Inferior parietal cortex (tissue), 1 donor: ENCODE measurements around the gene SQSTM1.

Source experiments
- DNase-seq: peaks from one replicate; pipeline ENCODE4 v3.0.0-alpha.2; 2016; ENCODE audit errors: extremely low spot score

Gene SQSTM1

DNA sequence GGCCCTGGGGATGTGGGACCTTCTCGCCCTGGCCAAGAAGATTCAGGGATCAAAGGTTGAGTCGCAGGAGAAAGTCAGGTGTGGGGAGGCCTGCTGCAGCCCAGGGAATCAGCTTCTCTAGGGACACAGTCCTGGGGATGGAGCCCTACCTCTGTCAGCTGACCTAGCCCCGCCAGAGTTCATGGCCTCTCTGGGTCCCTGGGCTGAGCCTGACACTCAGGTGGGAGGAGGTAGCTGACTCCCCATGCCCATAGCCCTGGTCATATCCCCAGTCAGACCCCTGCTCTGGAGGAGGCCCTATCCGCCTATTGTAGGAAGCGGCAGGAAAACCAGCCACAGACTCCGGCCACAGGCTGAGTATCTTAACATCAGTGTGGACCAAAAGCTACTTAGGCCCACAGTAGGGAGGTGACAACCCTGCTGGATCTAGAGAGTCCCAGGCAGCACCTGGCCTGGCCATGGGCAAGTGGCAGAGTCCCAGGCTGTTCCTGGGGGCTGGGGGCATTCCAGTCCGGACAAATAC lies 52.9 kb downstream of the SQSTM1 start:
- no peak for DNase-seq

DNA sequence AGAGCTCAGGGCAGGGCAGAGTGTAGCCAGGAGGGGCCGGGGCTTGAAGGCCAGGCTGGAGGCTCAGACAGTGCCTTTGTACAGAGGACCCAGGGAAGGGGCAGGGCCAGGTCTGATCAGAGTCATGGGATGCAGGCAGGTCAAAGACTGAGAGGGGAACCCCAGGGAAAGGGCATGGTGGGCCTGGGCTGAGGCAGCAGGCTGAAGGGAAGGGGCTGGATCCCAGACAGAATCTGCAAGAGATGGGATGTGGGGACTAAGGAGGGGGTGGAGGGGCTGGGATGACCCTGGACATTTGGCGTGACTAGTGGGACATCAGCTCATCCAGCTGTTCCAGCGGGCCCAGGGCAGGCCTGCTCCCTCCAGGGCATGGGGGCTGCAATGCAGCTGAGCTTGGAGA lies 53.4 kb downstream of the SQSTM1 start:
- no peak for DNase-seq

DNA sequence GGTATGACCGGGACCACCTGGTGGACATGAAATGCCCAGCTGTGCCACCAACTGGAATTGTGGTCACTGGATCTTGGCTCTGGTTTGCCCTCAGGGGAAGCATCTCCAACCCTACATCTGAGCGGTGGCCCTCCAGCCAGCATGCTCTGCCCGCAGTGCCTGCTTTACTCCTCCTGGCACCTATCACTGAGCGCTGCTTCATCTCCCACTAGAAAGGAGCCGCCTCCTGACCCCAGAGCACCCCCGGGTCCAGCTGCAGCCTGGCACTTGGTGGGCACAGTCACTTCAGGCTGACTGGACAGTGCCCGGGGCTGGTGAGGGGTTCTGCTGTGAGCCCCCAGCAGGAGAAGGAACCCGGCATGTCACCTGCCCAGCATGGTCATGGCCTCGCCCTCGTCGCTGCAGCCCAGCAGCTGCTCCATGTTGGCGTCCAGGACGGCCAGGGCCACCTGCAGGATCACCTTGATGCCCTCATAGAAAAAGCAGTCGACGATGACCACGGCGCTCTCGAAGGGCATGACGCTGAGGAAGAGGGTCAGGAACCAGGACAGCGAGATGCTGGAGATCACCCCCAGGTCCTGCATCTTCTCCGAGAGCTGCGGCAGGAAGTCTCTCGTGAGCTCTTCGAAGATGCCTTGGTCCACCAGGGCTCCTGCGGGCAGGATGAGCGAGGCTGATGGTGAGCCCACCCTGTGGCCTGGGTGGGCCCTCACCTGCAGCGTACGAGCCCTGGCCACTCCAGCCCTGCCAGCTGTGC lies 54.0 kb downstream of the SQSTM1 start:
- DNase-seq: no peak

DNA sequence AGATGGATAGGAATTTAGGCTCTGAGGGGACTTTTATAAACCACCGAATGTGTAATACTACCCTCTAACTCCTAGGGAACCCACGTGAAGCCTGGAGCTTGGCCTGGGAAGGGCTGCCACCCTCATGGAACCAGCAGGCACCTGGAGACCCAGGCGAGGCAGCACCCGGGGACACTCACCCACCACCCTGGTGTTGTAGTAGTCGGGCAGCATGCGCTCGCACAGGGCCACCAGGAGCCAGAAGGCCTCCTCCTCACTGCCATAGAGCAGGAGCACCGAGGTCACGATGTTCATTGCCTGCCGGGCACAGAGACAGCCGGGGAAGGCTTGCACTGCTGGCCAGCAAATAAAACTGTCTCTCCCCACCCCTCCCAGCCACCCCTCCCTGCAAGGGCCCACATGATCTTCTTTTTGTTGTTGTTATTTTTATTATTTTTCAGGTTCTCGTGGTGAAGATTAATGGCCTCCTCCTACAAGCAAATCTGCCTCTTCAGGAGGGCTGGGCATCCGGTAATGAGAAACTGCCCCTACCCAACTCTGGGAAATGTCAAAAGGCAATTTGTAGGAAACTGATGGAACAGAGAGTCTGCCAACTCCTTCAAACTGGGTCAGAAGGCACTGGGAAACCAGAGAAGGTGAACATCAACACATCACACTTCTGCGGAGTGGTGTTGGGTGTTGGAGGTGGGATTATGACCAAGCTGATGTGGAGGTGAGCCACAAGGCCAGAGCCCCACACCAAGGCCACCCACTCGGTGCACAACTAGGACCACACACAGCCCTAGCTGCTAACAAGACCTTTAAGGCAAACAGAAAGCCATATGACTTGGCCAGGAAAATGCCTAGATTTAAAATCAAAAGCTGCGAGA lies 55.3 kb downstream of the SQSTM1 start:
- no peak for DNase-seq

DNA sequence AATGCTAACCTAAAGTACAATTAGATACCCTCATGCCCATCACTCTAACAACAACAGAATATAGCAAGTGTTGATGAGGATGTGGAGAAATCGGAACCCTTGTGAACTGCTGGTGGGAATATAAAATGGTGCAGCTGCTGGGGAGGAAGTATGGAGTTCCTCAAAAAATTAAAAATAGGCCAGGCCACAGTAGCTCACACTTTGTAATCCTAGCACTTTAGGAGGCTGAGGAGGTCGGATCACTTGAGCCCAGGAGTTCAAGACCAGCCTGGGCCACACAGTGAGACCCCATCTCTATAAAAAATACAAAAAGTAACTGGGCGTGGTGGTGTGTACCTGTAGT lies 55.9 kb downstream of the SQSTM1 start:
- no peak for DNase-seq

DNA sequence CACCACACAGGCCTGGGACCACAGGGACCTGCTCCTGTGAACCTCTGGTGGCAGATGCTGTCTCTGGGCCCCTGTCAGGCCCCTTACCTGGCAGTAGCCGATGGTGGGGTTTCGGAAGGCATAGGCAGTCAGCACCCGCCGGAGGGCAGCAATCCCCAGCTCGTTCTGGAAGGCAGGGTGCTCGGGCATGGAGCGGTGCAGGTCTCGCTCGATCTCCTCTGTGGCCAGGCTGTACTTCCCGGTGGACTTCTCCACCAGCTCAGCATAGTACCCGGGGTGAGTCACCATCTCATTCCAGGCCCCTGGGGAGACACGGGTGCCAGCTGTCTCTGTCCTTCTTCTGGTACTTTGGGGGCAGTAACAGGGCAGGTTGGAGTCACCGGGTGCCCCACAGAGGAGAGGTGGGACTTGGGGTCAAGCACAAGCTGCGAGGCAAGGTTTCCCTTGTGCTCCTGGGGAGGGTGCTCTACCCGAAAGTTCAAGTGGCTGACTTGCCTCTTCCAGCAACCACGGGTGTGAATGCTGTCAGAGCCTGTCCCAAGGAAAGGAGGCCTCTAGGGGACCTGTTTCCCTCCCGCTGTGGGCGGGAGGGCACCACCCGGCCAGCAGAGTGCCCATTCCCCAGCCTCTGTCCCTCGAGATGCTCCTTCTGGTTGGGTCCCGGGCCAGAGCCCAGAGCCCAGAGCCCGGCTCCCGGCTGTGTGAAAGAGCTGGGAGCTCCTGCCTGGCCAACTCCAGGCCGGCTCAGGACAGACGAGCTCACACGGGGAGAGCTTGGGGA lies 57.7 kb downstream of the SQSTM1 start:
- DNase-seq: no peak

DNA sequence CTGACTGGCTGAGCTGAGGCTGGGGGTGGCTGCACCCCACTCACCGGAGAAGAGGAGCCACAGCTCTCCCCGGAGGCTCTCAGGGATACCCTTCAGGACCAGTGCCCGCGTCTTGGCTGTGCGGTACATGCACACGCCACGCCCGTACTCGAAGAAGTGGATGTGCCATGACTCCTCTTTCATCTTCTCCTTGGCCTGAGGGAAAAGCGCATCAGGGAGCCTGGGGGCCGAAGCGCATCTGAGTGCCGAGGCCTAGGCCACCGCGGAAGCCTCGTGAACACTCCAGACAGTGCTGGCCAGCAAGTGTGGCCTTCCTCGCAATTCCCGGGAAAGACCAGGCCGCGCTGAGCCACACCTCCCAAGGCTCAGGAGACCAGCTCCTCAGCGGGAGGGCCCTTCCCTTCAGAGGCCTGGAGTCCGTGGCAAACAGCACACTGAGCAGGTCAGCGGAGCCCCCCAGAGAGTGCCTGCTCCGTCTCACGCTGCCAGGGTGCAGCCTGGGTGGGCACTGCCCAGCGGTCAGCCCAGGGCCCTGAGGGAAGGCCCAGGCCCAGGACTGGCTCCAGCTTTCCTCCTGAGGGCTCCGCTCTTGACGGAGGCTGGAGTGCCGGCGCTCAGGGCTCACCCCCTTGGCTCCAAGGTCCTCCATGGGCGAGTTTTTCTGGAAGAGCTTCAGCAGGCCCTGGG lies 58.4 kb downstream of the SQSTM1 start:
- DNase-seq: no peak

DNA sequence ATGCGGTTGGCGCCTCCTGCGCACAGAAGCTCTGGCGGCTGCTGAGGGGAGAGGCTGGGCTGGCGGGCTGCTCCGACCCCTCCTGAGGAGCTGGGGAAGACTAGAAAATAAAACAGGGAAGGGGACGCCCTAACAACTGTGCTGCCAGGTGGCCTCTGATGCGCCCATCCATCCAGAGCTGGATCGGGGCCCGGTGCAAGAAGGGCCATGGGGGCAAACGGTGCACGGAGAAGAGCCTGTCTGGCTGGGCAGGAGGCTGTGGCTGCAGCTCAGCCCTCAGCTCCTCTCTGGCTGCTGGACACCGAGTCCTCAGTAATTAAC lies 58.9 kb downstream of the SQSTM1 start:
- DNase-seq: no peak

DNA sequence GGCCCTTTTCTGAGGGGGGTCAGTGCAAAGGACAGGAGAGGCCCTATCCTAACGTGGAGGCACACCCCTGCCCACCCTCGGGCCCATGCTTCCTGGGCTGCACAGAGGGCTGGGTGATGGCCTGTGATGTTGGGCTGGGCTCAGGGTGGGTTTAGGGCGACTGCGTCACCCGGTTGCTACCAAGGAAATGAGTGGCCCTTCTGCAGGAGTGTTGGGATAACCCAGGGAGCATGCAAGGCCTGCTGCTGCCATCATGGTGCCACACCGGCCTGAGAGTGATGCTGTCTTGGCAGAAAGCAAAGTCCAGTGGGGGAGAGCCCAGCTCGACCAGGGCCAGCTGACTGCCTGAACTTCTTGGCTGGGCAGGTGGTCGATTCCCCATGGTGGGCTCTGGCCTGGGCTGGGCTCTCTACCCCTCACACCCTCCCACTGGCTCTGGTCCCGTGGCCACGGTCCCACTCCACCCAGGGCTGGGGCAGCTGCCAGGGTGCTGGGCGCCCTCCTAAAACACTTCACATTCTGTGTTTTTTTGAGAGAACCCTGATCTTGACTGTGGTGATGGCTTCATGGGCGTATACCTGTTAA lies 59.5 kb downstream of the SQSTM1 start:
- no peak for DNase-seq

DNA sequence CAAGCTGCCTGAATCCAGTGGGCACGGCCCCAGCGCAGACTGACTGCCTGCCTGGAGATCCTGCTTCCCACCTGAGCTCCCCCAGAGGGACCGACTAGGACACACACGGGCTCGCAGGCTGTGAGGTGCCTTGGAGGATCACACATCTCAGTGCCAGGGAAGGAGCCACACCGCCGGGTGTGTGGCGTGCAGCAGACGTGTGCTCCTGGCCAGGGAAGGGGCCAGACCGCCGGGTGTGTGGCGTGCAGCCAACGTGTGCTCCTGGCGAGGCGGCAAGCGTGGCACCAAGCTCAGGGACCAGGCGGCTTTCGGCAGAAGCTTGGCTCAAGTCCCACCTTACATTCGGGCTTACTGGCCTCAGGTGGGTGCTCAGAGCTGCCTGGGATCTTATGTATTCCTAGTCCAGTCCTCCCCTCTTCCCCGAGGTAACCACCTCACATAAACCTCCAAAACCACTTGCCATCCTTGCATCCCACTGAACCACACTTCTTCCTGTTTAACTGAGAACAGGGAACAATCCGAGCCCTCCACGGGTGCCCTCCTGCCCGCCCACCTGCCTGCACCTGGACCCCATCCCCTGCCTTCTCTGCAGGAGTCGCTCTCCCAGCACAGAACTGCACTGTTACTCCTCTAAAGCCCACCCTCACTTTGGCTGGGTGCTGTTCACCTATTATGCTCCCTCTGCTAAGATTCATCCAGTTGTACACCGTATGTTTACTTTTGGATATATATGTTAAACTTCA lies 60.3 kb downstream of the SQSTM1 start:
- DNase-seq: no peak

DNA sequence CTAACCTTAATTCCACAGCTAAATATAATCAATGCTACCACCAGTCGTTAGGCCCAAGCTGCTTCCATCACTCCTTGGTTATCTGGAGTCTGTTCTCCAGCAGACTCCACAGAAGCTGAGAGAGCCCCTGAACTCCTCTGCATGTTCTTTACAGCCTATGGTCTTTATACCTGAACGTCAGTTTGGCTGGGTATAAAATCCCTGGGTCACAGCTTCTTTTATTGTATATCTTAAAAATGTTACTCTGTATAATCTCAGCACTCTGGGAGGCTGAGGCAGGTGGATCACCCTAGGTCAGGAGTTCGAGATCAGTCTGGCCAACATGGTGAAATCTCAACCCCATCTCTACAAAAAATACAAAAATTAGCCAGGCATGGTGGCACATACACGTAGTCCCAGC lies 61.6 kb downstream of the SQSTM1 start:
- DNase-seq: no peak

DNA sequence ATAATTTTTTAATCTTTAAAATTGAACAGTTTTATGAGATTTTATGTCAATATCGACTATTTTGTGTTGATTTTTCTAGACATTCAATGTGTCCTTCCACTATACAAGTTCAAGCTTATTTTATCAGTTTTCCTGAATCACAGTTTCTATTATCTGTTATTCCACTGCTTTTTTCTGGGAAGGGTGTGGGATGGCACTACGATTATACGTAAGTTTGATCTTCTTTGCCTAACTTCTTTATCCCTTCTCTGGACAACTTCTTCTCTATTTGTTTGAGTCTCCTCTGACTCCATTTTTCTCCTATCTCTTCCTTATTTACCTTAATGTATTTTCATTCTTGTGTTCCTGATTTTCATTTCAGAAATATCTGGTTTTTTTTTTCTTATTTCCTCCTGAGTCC lies 62.5 kb downstream of the SQSTM1 start:
- no peak for DNase-seq

DNA sequence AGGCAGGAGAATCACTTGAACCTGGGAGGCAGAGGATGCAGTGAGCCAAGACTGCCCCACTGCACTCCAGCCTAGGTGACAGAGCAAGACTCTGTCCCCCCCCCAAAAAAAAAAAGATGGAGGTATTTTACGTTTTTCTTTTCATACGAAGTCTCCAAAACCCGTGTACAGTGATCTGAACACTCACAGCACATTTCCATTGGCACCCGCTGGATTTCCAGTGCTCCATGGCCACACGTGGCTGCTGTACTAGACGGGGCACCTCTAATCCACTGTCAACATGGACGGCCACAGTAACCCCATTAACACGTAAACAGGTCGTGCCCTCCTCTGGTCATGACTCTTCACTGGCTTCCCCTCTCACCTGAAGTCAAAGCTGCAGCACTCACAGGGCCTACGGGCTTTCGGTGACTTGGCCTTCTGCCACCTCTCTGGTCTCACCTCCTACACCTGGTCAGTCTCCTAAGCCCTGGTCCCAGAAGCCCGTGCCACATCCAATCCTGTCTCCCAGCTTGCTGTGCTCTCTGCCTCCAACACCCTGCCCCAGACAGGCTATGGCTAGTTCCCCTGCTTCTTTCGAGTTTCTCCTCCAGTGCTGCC lies 64.9 kb downstream of the SQSTM1 start:
- DNase-seq: no peak

DNA sequence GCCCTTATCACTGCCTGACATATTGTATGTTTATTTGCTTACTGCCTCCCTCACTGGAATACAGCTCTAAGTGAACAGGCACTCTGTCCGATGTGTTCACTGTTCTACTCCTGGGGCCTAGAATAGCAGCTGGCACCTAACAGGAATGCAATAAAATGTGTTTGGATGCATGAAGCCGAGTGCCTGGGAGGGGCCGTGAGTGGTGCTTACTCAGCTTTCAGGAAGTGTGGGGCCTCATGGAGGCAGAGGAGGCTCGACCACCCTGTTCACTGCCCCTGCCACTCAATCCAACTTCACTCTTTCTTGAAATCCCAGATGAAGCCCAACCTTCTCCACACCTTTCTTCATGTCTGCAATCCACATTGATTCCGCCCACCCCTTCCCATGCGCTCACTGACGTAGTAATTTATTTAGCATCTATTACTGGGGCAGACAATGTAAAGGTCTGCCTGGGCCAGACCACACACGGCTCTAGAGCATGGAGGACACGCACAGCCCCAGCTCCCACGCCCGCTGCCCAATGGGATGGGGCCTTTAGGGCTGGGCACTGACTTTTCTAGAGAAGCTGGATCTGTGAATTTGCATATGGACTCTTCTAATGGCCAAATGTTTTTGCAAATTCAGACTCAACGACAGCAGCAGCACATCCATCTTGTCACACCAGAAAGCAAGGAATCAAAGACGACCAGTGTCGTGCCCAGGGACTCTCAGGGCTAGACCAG lies 65.6 kb downstream of the SQSTM1 start:
- no peak for DNase-seq

DNA sequence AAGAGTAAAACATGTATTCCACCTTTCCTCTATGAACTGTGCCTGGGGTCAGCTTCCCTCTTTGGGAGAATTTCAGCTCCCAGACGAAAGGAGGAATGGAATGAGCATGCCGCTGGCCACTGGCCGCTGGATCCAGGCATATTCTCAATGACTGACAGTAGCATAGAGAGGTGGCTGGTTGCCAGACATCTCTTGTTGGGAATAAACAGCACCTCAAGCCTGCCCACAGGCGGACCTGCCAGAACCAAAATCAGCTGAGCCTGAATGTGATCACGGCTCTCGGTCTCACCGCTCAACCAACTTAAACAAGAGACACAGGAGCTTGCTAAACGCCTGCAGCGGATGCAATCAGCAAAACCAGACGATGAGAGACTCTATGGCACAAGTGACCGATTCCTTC lies 66.4 kb downstream of the SQSTM1 start:
- DNase-seq: no peak
